Measurements from ENCODE around the gene BMP3.
A peak's percentile ranks its signal among the peaks of the same experiment; 100 is the strongest.

BMP3 gene

DNA sequence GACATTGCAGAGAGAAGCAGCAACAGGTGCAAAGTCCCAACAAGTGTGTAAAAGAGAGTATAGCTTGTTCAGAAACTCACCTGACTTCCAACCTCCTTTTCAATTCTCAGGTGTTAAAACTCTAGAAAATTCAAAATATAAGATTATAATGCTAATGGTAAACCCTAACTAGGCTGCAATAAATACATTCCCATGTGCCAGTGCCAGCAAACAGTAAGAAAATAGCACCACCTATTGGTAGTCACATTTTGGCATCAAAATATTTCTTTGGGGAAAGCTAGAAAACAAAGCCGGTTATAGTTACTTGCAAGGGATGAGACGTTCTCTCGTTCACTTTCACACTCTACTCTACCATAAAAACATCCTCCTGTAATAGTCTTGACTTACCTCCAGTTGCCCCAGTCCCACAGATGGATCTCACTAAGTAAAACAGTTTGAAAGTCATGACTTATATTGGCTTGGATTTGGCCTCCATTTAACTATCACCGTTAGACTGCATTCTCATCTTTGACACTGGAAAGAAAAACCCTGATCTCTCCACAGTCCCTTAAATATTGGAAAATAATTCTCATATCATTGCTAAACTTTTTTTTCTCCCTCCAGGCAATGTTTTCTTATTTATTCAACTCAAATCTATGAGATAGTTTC lies 9.6 kb downstream of the BMP3 start:
- no peak for DNase-seq (ENCODE audit: low read depth, low spot score)

DNA sequence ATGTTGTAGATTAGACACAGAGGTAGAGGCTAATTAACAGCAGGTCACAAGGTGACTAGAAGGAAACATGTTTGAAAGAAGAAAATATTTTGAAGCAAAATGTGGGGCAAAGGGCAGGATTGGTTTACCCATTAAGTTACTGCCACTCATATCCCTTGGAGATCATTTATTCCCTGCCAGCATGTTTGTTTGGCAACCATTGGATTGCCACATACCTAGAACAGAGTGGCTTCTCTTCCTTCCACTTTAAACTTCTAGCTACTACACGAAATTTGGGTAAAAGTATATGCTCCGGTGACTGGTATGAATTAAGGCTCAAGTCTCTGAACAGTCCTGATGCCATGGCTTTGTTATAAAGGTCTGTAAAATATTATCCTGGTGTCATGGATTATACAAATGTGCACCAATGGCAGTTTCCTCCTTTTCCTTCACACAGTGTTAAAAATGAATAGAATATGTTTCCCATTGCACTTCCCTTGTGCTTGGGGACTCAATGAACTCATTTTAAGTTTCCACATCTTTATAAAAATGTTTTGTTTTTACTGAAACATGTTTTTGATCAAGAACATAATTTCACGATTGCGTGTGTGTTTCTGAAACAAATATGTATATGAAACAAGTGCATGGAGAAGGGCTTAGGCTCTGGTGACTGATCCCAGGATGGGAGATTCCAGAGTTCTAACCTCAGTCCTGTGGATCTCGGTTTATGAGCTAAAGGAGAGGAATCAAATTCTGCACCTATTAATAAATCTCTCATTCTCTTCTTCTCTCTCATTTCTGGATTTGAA lies 12.3 kb downstream of the BMP3 start:
- no peak for DNase-seq (ENCODE audit: low read depth, low spot score)

DNA sequence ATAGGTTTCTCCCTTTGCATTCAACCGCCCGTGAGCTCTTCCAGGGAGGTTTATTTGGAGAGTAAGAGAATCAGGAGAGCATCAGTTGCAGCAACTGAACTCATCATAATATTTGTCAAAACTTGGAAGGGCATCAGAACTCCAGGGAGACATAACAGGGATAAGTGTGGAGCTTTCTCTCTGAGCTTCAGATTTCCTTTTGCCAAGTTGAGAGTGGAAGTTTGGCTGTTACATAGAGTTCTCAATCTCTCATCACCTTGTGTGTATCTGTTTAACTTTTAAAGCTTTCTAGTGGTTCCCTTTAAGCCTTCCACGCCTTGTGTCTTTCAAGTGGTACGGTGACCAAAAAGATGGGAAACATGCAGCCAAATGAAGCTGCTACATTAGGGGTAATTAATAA lies 18.8 kb downstream of the BMP3 start:
- DNase-seq (ENCODE audit: low read depth, low spot score) = no peak

GRCh38 chr4:81049907-81050306 lies 19.4 kb downstream of the BMP3 start:
- DNase-seq (ENCODE audit: low read depth, low spot score) = no peak

- DNase-seq (ENCODE audit: low read depth, low spot score) = no peak
Measured at GRCh38 chr4:81052119-81053068, 21.9 kb downstream of the BMP3 start.

GRCh38 chr4:81058621-81059020 lies 28.1 kb downstream of the BMP3 start:
- DNase-seq (ENCODE audit: low read depth, low spot score) = no peak

- no peak for DNase-seq (ENCODE audit: low read depth, low spot score)
Measured at GRCh38 chr4:81060587-81061343, 30.3 kb downstream of the BMP3 start.

DNA sequence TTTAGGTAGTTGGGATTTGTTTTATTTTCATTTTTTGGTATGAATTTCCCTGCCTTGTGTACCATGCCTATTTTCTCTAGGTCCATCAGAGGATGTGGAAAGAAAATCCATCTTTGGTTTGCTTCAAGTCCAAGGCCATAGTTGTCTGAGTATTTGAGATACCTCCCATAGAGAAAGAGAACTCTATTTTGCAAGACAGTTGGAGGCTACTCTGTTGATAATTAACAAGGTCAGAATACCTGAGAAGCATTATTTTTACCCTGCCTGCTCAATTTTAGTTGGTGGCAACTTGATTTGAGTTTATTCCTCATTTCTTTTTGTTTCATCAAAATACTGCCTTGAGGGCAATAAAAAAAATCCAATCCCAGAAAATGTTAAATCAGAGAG lies 30.8 kb downstream of the BMP3 start:
- no peak for DNase-seq (ENCODE audit: low read depth, low spot score)

DNA sequence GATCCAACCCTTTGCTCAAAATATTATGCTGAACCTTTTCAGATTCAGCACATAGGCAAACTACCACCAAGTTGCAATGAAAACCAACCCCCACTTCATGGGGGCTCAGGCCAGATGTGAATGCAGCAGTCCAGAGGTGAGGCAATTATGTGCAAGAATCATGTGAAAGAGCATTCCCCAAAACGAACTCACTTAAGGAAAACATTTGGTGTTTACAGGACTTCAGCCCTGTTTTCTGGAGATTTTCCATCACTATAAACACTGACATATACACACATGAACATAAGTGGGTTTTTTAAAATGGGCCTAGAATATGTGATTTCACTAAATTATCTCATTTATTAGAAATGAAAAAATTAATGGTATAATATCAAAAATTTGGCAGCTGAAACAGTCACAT lies 31.5 kb downstream of the BMP3 start:
- no peak for DNase-seq (ENCODE audit: low read depth, low spot score)

DNA sequence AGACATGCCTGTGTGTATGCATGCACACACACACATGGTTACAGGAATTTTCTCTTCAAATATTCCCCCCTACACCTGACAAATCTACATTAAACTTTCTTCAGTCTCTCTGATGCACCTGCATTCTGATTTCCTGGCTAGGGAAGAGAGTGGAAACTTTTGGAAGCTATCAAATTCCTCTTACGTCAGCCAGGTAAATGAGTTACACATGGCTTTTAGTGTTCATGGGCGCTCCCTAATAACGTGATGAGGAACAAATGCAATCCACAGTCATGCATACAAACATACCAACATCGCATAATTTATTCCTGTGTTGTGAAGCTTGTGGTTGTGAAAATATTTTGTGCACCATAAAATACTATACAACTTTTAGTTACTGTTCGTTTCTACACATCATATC lies 34.9 kb downstream of the BMP3 start:
- DNase-seq (ENCODE audit: low read depth, low spot score) = no peak

DNA sequence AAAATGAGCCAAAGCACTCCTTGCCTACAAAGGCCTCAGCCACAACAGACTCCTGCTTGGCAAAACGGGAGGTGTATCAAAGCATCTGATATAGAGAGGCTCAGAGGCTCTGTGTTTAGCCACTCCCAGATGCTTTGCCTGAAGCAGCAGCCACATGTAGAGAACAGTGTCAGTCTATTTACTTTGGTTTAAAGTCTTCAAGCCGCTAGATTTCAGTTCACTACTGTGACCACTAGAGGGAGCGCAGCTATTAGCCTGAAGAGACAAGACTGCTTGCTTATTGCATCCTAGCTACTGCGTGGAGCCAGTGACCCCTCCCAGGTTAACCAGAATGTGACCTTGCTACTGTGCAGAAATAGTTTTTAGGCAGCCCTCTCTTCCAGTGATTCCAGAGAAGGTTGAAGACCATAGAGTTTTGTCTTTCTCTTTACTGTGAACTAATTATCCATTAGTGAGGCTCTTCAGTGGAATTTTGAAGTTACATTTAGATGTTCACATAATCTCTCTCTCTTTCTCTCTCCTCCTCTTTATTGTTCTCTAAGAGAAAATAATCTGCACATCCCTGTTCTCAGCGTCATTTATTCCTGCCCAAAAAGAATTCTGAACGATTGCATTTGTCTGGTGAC lies 39.3 kb downstream of the BMP3 start:
- peak; percentile 2 for DNase-seq (ENCODE audit: low read depth, low spot score)

DNA sequence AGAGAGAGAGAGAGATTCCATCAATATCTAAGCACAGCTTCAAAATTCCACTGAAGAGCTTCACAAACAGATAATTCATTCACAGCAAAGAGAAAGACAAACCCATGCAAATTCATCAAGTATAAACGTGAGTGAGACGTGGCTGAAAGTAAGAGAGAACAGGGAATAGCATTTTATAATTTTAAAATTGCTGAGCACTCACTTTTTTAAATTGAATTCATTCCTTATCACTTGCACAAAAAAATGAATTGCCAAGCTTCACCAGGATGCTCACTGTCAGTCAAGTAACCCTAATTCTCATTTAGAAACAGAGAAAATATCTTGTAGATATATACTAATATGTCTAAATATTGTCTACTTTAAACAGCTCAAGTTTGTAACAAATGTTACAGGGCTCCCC lies 40.5 kb downstream of the BMP3 start:
- no peak for DNase-seq (ENCODE audit: low read depth, low spot score)

DNA sequence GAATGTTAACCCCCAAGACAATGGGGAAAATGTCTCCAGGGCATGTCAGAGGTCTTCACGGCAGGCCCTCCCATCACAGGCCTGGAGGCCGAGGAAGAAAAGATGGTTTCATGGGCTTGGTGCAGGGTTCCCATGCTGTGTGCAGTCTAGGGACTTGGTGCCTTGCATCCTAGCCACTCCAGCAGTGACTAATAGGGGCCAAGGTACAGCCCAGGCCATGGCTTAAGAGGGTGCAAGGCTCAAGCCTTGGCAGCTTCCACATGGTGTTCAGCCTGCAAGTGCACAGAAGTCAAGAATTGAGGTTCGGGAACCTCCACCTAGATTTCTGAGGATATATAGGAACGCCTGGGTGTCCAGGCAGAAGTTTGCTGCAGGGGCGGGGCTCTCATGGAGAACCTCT lies 50.6 kb downstream of the BMP3 start:
- no peak for DNase-seq (ENCODE audit: low read depth, low spot score)

- no peak for DNase-seq (ENCODE audit: low read depth, low spot score)
Measured at GRCh38 chr4:81084029-81084428, 53.5 kb downstream of the BMP3 start.

- DNase-seq (ENCODE audit: low read depth, low spot score) = no peak
Measured at GRCh38 chr4:81084634-81085033, 54.1 kb downstream of the BMP3 start.

- no peak for DNase-seq (ENCODE audit: low read depth, low spot score)
Measured at GRCh38 chr4:81085291-81085690, 54.8 kb downstream of the BMP3 start.

- no peak for DNase-seq (ENCODE audit: low read depth, low spot score)
Measured at GRCh38 chr4:81085979-81086378, 55.5 kb downstream of the BMP3 start.

DNA sequence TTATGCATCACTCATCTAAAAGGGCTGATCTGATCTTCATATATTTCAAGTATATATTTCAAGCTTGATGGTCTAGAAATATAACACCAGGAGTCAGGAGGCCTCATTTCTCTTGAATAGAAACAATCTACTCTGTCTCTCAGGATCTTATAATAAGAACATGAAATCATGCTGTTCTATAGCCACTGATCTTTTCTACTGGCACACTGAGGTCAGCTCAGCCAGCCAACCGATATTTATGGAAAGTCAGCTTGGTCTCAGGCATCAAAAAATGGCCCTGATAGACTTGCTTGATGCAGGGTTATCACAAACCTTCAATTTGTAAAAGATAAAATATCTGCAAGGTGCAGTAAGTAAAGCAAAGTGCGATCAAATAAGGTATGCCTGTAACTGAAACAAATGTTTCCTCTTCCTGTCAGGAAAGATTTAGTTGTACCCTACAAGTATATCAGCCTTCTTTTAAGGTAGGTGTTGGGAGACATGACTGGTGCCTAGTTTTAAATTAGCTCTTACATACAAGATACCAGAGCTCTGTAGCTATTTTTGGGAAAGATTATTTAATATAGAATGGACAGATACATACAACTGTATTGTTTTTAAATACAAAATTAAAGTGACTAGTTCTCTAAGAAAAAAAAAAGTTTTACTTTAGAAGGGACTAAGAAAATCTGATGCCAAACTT lies 63.4 kb downstream of the BMP3 start:
- no peak for DNase-seq (ENCODE audit: low read depth, low spot score)

GRCh38 chr4:81095389-81095788 lies 64.9 kb downstream of the BMP3 start:
- no peak for DNase-seq (ENCODE audit: low read depth, low spot score)

DNA sequence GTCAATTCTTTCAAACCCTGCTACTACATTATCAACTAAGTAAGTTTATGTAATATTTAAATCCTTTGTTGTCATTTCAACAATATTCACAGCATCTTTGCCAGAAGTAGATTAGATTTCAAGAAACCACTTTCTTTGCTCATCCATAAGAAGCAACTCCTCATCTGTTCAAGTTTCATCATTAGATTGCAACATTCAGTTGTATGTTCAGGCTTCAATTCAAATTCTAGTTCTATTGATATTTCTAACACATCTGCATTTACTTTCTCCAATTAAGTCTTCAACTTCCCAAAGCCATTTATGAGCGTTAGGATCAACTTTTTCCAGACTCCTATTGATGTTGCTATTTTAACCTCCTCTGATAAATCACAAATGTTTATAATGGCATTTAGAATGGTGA lies 66.1 kb downstream of the BMP3 start:
- no peak for DNase-seq (ENCODE audit: low read depth, low spot score)

DNA sequence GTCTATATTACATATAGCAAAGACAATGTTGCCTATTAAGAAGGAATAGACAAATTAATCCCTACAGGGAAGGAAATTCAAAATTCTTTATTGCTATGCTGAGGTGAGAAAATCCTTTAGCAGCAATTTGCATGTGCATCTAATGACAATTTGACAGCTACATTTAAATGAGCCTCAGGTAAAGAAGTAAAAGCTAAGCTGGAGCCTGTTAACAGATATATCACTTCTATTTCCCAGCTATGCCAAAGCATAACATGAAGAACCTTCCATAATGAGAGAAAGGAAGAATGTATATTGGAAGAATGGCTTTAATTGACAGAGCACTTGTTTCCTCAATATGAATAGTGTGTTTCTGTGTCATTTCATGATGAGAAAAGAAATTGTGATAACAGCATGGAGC lies 71.6 kb downstream of the BMP3 start:
- DNase-seq (ENCODE audit: low read depth, low spot score) = no peak

Measured in activated naive CD8-positive, alpha-beta T cell treated with anti-CD3 and anti-CD28 coated beads, Interleukin-2, amount 50 U/mL, for 16 hours (primary cell).